Measurements from ENCODE around the gene HSD17B10.
A peak's percentile ranks its signal among the peaks of the same experiment; 100 is the strongest.

The HSD17B10 gene

DNA sequence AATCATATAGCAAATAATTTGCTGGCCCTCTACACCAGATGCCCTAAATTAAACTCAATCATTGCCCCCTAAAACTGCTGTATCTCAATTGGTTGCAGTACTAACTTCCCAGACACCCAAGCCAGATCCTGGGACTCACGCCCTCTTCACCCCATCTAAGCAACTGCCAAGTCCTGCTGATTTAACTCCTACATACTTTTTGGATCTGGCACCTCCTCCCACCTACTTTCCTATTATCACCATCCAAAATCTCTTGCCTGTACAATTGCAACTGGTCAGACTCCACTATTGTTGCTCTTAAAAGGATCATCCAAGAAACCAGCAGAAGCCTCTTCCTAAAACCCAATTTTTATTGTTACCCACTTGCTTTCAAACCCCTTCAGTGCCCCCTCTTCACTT is 4.7 kb upstream of the HSD17B10 start:
- DNase-seq (ENCODE audit: low spot score), result no peak
- in situ Hi-C loops (cut with MboI; ENCODE audit: low sequenced_read_pairs, unreplicated experiment), result no loop called here
- TF ChIP-seq, protein P1, sequence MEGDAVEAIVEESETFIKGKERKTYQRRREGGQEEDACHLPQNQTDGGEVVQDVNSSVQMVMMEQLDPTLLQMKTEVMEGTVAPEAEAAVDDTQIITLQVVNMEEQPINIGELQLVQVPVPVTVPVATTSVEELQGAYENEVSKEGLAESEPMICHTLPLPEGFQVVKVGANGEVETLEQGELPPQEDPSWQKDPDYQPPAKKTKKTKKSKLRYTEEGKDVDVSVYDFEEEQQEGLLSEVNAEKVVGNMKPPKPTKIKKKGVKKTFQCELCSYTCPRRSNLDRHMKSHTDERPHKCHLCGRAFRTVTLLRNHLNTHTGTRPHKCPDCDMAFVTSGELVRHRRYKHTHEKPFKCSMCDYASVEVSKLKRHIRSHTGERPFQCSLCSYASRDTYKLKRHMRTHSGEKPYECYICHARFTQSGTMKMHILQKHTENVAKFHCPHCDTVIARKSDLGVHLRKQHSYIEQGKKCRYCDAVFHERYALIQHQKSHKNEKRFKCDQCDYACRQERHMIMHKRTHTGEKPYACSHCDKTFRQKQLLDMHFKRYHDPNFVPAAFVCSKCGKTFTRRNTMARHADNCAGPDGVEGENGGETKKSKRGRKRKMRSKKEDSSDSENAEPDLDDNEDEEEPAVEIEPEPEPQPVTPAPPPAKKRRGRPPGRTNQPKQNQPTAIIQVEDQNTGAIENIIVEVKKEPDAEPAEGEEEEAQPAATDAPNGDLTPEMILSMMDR (IDR thresholded peaks at IDR 0.05; ENCODE audit: borderline replicate concordance, control extremely low read depth, extremely low read depth, insufficient read depth, missing control alignments), result no peak

DNA sequence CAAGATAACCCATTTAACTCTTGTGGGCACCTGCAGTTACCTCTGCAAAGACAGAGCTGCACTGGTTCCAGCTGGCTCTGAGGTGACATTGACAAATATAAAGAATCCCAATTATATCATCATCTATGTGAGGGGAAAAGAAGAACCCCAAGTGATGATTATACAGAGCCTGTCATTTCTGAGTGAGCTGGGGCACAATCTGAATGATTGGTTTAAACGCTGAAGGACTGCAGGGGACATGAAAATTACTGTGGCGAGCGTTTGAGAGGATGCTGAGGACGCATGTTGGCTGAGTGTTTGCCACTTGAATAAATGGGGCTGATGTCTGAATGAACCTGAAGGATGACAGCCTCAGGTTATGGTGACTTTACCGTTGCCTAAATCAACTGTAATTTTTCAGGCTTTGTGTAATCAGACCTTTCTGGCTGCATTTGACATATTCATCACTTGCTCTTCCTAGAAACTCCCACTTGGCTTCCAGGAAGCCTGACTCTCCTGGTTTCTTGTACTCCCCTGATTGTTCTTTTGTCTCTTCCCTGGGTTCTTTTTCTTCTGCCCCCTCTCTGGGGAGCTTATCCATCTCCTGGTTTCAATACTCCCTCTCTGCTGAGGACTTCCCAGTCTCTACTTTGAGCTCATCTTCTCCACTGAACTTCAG is 4.1 kb upstream of the HSD17B10 start:
- in situ Hi-C loops (cut with MboI; ENCODE audit: low sequenced_read_pairs, unreplicated experiment), result no loop called here
- no peak for DNase-seq (ENCODE audit: low spot score)
- TF ChIP-seq, protein P1 (IDR thresholded peaks at IDR 0.05; ENCODE audit: borderline replicate concordance, control extremely low read depth, extremely low read depth, insufficient read depth, missing control alignments), result no peak

DNA sequence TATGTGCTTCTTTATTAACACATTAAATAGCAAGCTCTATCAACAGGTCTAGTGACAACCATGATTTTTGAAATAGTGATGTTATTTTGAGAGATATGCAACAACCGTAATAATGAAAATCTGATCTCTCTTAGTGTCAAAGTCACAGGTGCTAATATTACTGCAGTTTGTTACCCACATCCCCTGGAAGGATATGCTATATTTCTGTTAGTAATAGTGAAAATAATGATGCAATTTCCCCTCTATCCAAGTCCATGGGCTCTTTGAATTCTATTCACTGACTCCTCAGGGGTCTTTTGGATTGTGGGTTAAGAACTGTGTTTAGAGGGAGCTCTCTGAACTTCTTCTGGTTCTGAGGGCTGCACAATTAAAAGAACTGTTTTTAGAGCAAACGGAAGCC is 3.0 kb upstream of the HSD17B10 start:
- in situ Hi-C loops (cut with MboI; ENCODE audit: low sequenced_read_pairs, unreplicated experiment), result no loop called here
- no peak for DNase-seq (ENCODE audit: low spot score)
- TF ChIP-seq, protein P1 (IDR thresholded peaks at IDR 0.05; ENCODE audit: borderline replicate concordance, control extremely low read depth, extremely low read depth, insufficient read depth, missing control alignments), result no peak

DNA sequence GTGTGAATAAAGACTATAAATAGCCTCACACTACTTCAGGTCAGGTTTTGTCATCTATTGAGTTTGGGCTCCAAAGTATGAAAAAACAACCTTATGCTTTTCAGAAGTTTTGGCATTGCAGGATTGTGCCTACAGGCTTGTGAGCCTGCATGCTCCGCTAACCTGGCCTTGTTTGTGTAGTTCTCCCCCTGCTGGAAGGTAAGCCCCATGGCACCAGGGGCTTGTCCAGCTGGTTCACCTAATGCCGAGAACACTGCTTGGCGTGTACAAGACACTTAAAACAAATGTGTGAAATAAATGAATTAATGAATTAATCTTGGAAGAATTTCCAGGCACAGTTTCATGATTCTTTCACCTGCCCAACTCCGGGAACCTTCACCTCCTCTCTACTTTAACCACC is 1.8 kb upstream of the HSD17B10 start:
- TF ChIP-seq, protein P1 (IDR thresholded peaks at IDR 0.05; ENCODE audit: borderline replicate concordance, control extremely low read depth, extremely low read depth, insufficient read depth, missing control alignments), result peak; percentile 91
- peak; percentile 70 for DNase-seq (ENCODE audit: low spot score)
- in situ Hi-C loops (cut with MboI; ENCODE audit: low sequenced_read_pairs, unreplicated experiment), result no loop called here

DNA sequence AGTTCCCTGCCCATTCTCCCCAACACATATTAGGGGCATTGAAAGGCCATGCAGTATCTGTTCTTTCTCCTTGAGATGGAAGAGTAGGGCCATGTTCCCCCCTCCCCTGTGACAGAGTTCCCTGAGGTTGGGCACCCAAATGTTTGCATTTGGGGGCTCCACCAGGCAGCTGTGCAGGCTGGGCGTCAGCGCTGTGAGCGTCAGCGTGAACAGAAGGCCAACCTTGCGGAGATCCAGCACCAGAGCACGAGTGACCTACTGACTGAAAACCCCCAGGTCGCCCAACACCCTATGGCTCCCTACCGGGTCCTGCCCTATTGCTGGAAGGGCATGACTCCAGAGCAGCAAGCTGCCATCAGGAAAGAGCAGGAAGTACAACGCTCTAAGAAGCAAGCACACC is 3.9 kb downstream of the HSD17B10 start:
- in situ Hi-C loops (cut with MboI; ENCODE audit: low sequenced_read_pairs, unreplicated experiment), result no loop called here
- TF ChIP-seq, protein P1 (IDR thresholded peaks at IDR 0.05; ENCODE audit: borderline replicate concordance, control extremely low read depth, extremely low read depth, insufficient read depth, missing control alignments), result no peak
- no peak for DNase-seq (ENCODE audit: low spot score)

DNA sequence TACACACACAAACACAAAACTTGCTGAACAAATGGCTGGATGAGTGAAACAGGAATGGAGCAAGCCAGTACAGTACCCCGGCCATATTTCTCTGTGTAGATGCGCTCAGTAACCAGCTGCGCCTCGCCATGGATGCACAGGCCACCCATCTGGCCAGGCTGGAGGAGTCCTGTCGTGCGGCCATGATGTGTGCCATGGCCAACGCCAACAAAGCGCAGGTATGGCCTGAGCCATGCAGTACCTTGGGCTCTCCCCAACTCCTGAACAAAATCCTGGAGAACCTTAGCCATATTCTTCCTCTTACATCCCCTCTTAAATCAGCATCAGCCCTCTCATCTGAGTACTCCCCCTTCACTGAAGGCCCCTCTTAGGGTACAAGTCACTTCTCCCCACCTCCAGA is 4.4 kb downstream of the HSD17B10 start:
- no peak for DNase-seq (ENCODE audit: low spot score)
- TF ChIP-seq, protein P1 (IDR thresholded peaks at IDR 0.05; ENCODE audit: borderline replicate concordance, control extremely low read depth, extremely low read depth, insufficient read depth, missing control alignments), result no peak
- in situ Hi-C loops (cut with MboI; ENCODE audit: low sequenced_read_pairs, unreplicated experiment), result no loop called here
